SHP77 (cell line): ENCODE data around the gene GSTM3.
"Not testable (repeated sequence)": the region's sequence is repeated elsewhere in the genome, so short reads cannot be mapped to it uniquely, and the experiment has no call there.

Experiments
- DNase-seq, 2 experiments: peaks; one replicate each; lab custom pipeline; 2025; lab: John Stamatoyannopoulos, UW

The GSTM3 gene

GRCh38 chr1:109762039-109762585 lies 21.3 kb upstream of the GSTM3 start:
- DNase-seq: no peak

GRCh38 chr1:109761227-109762038 lies 20.6 kb upstream of the GSTM3 start:
- no peak for DNase-seq

DNA sequence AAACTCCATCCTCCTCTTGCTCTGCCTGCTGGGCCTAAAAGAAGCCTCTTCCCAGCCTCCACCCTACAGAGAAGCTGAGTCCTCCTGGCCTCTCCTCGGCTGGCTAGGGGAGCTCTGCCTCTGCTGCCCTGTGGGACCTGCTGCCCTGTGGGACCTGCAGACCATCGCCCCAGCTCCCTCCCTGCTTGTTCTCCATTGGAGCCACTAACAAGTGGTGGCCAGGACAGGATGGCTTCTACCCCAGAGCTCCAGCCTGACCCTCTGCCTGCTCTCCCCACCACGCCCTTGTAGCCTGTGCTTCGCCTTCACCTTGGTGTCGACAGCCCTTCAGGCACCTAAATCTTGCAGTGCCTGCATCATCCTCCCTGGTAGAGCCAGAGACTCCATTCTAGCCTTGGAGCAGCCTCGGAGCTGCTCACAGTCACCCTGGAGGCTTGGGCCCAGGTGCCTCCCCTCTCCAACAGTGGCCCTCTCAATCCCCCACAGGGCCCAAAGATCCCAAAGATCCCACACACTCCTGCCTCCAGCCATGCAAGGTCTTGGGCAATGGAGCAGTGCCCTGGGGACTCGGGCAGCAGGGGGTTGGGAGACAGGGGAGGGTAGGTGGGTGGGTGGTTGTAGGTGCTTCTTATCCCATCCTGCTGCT lies 19.9 kb upstream of the GSTM3 start:
- DNase-seq: no peak

- DNase-seq: no peak
Observed at GRCh38 chr1:109759513-109760334, 18.9 kb upstream of the GSTM3 start.

DNA sequence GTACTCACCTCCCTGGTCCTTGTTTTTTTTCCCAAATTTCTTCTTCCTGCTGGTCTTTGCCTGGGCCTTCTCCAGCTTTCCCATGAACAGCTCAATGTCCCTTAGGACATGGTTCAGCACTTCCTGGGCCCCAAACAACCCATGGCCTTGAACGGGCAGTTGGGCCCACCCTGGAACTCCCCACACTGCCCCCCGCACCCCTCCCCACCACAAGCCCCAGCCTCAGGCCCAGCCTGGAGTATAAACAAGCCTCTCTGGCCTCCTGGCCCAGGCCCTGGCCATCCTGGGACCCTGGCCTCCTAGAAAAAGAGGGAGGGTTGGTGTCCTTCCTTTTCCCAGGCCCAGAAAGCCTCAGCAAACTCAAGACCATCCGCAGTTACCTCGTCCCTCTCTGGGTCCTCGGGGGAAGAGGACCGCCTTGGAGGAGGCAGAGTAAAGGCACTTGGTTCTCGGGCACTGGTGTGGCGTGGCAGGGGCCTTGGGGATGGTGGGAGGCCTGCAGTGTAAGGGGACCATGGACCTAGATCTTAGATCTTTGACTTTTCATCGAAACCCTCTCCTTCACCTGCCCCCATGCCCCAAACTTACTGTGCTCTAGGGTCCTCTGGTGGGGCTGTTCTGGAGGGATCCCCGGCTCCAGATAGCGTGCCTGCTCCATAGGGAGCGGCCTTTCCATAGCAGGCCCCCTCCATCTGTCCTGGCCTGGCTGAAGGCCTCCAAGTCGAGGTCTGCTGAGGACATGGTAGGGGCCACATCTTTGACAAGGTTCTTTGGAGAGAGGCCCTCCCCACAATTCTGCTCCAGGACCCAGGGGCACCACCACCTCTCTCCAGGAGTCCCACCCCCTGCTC lies 17.3 kb upstream of the GSTM3 start:
- DNase-seq: no peak

GRCh38 chr1:109756848-109757521 lies 16.1 kb upstream of the GSTM3 start:
- DNase-seq: no peak

- not testable (repeated sequence) for DNase-seq
Observed at GRCh38 chr1:109756325-109756724, 15.5 kb upstream of the GSTM3 start.

- no peak for DNase-seq
Observed at GRCh38 chr1:109754738-109755137, 13.9 kb upstream of the GSTM3 start.

DNA sequence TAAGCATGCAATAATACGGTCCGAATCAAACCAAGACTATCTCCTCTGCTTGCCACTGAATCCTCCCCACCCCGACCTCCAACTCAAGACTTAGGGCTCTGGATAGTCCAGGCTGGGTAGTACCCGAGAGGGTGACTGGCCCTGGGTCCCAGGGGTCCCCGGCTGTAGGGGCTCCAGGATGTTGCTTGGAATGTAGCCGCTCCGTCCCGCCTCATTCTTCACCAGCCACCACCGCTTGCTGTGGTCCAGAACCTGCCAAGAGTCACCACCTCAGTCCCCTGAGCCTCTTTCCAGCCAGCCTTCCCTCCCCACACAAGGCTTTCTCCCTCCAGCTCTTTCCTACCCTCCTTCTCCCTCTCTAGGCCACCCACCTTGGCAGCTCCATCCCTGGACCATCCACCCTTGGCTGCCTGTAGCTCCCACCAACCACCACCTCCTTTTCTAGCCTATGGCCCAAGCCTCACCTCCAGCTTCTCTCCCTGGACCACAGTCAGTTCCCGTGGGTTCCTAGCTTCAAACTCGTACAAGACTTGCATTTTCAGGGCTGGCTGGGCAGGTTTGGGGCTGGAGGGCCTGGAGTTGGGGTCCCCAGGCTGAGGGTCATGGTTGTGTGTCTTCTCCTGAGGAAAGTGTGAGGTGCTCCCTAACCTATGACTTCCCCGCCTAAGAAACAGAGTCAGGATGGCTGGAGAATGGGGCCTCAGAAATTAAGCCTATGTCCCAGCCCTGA lies 10.9 kb upstream of the GSTM3 start:
- no peak for DNase-seq

GRCh38 chr1:109750920-109751319 lies 10.1 kb upstream of the GSTM3 start:
- no peak for DNase-seq

- no peak for DNase-seq
Observed at GRCh38 chr1:109750241-109750882, 9.5 kb upstream of the GSTM3 start.

- DNase-seq: no peak
Observed at GRCh38 chr1:109749221-109749620, 8.4 kb upstream of the GSTM3 start.

- DNase-seq: not testable (repeated sequence)
Observed at GRCh38 chr1:109748311-109748710, 7.5 kb upstream of the GSTM3 start.

DNA sequence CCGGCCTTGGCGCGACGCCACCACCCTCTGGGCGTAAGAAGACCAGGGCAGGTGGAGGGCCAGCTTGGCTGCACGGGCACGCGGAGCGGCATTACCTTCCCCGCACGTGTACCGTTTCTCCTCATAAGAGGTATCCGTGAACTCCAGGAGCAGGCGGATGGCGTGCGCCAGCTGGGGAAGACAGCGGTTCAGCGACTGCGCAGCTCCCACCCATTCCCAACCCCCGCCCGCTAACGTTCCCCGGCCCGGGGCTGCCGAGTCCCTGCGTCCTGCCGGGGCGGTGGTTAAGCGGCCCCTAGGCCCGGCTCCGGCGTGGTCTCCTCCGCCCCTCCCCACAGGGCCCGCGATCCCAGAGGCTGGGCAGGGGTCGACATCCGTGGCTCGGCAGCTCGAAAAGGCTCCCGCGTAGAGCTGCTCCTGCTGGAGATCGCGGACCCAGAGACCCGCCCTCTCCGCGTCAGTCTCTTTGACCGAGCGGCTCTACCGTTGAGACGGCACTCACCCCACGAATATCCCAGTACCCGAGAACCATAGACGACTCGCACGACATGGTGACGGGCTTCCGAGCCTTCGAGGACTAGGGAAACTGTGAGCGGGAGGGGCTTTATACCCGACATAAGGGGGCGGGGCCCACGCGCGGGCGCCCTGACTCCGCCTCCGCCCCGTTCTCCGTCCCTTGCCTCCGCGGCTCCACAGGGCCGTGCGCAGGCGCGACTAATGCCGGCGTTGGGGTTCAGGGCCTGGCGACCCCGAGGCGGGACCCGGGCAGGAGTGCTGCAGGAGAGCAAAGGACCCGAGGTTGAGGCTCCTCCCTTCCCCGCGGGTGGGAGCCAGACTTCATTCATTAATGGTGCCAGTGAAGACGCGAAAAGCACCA lies 862 bp downstream of the GSTM3 start:
- DNase-seq: peak; percentile 27 to 50

DNA sequence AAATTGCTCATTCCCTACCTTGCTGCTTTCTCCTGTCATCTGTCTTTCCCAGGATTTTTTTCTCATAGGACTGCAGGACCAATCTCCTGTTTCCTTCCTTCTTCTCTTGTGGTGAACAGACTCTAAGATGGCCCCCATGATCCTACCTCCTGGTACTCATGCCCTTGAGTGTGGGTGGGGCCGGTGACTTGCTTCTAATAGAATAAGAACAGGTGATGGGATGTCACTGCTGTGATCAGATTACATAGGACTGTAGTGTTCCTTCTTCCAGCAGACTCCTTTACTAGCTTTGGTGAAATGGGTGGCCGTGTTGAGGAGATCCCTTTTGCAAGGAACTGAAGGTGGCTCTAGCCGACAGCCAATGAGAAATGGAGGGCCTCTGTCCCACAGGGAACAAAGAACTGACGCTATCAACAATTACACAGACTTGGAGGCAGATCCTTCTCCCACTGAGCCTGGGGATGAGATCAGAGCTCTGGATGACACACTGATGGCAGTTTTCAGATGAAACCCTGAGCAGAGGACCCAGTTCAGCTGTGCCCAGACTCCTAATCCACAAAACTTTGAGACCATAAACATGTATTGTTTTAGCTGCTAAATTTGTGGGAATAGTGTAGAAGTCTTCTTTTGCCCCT lies 7.5 kb downstream of the GSTM3 start:
- no peak for DNase-seq

GRCh38 chr1:109732390-109732881 lies 8.4 kb downstream of the GSTM3 start:
- no peak for DNase-seq

DNA sequence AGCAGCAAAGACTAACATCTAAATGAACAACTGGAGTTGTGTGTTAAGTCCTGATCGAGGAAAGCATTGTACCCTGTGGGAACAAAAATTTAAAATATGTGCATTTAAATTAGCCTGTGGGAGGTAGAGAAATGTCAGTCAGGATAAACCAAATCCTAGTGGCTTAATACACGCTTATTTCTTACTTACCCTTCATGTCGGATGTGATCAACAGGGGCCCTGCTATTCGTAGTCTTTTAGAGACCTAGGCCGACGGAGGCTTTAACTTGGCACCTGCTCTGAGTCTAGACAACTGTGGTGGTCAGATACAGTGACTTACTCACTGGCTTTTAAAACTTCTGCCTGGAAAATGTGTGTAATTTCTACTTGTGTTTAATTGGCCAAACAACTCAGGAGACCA lies 10.2 kb downstream of the GSTM3 start:
- no peak for DNase-seq

- DNase-seq: no peak
Observed at GRCh38 chr1:109728870-109729269, 12.0 kb downstream of the GSTM3 start.
